ENCODE measurements around the gene PCDHGC4.

GRCh38 chr5:141490771-141491170 is 5.9 kb downstream of the PCDHGC4 start:
- TF ChIP-seq, protein P1, sequence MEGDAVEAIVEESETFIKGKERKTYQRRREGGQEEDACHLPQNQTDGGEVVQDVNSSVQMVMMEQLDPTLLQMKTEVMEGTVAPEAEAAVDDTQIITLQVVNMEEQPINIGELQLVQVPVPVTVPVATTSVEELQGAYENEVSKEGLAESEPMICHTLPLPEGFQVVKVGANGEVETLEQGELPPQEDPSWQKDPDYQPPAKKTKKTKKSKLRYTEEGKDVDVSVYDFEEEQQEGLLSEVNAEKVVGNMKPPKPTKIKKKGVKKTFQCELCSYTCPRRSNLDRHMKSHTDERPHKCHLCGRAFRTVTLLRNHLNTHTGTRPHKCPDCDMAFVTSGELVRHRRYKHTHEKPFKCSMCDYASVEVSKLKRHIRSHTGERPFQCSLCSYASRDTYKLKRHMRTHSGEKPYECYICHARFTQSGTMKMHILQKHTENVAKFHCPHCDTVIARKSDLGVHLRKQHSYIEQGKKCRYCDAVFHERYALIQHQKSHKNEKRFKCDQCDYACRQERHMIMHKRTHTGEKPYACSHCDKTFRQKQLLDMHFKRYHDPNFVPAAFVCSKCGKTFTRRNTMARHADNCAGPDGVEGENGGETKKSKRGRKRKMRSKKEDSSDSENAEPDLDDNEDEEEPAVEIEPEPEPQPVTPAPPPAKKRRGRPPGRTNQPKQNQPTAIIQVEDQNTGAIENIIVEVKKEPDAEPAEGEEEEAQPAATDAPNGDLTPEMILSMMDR (IDR thresholded peaks at IDR 0.05; ENCODE audit: poor library complexity), result no peak
- TF ChIP-seq EZH2 (IDR thresholded peaks at IDR 0.05; ENCODE audit: borderline replicate concordance) (no peak), EZH2phosphoT487 (IDR thresholded peaks at IDR 0.05; ENCODE audit: low read depth, severe bottlenecking, unreplicated experiment) (no peak)
